GM19324 (cell line): ENCODE data around the gene LCNL1.

Experiments
- ATAC-seq: cut with Tn5 transposase; IDR thresholded peaks from one replicate; pipeline ENCODE4 v1.9.1; 2021; ENCODE audit warnings: mild to moderate bottlenecking, moderate library complexity; ENCODE audit not compliant: unreplicated experiment, low FRiP score

The LCNL1 gene

DNA sequence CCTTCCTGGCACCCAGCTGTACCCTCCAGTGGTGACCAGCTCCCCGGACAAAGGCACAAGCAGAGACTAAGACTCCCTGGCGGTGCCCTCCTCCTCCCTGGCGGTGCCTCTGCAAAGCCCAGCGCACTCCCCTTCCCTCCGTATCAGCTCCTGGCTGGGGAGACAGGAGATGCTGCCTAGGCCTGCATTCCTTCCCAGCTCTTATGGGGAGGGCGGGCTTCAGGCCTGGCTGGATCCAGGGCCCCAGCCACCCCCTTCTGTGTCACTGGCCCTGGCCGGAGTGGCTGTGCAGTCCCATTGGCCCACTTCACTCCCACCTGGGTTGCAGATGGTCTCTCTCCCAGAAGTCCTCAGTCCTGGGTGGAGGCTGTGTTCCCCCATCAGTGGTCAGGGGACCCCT, 24.3 kb upstream of the LCNL1 start:
- ATAC-seq, result no peak

DNA sequence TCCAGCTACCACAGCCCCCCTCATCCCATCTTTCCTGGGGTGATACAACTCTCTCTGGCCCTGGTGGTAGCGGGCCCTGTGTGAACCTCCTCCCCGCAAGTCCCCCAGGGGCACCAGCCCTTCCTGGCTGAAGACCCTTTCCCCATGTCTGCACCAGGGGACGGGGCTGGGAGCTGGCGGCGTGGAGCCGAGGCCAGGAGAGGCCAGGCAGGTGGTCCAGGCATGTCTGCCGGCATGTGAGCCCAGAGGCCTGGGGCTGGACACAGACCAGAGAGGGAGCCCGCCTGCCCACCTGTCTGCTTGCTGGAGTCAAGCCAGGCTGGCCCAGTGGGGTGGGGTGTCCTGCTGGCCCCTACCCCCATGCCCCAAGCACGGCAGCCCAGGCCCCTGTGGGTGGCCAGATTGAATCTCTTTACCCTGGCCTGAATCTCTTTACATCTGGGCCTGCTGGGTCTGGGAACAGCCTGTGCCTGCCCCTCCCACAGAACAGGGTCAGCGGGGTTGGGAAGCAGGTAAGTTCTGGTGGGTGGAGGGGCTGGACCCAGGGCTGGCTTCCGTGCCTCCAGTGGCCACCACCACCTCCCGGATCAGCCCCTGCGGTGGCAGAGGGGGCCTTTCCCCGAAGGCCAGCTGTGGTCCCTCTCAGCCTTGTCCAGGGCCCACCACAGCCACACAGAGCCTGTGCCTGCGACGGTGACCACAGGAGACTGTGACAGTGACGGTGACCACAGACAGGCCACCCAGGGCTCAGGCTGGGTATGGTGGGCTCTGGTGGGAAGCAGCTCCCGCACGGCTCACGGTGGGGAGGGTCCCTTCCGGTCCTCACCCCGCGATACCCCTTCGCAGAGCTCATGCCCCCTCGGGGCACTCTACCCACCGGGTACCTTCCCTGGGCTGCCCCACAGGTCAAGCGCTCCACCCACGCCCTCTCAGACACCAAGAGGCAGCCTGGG, 23.6 kb upstream of the LCNL1 start:
- no peak for ATAC-seq

DNA sequence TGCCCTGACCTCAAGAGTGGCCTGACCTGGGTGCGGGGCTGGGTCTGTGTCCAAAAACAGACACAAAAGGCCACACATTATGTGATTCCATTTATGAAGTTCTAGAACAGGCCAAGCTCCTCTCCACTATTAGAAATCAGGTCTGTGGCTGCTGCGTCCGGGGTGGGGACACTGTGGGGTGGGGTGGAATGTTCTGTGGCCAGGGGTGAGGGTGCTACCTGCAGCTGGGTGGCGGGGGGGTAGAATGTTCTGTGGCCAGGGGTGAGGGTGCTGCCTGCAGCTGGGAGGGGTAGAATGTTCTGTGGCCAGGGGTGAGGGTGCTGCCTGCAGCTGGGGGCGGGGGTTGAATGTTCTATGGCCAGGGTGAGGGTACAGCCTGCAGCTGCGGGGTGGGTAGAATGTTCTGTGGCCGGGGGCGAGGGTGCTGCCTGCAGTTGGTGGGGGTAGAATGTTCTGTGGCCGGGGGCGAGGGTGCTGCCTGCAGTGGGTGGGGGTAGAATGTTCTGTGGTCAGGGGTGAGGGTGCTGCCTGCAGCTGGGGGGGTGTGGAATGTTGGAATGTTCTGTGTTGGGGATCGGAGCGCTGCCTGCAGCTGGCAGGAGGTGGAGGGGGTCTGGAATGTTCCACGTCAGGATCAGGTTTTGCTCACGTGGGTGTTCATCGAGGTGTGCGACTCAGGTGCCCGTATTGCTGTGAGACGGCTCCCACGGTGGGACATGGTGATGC, 22.4 kb upstream of the LCNL1 start:
- no peak for ATAC-seq

DNA sequence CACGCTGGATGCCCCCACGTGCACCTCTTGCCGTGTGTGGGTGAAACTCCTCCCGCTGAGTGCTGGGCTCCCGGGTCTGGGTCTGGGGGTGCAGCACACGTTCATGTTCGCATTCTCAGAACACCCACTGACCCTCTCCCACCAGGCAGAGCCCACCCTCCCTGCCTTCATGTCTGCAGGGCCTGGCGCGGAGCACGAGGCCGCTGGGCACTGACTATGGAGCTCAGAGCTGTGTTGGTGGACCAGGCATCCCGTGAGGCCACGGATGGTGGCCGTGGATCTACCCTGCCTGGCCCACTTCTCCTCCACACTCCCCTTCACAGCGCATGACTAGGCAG, 21.9 kb upstream of the LCNL1 start:
- ATAC-seq, result no peak

DNA sequence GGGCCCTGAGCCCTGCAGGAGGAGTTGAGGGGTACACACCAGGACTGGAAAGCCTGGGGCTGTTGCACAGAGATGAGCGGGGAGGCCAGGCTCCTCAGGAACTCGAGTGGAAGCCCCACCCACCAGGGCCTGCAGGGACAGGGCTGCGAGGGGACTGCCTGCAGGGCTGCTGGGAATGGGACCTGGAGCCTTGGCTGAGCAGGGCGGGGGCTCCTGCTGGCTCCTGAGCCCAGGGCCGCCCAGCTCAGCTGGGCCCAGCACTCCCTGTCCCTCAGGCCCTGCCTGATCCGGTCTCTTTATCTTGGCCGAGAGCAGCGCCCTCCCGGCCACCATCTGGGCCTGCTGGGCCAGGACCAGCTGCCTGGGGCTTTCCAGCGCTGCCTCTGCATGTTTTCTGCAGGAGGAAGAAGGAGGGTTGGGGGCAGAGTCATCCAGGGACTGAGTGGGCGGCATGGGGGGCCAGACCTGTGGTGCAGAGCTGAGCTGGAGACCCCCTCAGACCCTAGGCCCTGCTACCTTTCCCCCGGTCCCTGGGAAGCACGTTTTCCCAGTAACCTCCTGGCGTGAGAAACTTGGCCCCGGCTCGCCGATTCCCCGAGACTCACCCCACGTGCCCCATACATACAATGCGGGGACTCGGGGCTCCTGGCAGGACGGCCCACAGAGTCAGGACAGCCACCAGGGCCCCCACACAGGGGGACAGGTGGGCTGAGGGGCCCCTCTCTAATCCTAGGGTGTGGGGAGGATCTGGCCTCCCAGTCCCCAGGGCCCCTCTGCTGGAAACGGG, 21.3 kb upstream of the LCNL1 start:
- no peak for ATAC-seq

DNA sequence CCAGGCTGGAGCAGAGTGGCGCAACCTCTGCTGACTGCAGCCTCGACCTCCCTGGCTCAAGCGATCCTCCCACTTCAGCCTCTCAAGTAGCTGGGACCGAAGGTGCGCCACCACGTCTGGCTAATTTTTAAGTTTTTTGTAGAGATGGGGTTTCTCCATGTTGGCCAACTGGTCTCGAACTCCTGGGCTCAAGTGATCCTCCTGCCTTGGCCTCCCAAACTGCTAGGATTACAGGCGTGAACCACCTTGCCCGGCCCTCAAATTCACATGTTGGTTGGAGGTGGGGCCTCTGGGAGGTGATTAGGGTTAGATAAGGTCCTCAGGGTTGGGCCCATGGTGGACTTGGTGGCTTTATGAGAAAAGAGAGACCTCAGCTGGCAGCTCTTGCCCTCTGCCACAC, 20.6 kb upstream of the LCNL1 start:
- ATAC-seq, result no peak

DNA sequence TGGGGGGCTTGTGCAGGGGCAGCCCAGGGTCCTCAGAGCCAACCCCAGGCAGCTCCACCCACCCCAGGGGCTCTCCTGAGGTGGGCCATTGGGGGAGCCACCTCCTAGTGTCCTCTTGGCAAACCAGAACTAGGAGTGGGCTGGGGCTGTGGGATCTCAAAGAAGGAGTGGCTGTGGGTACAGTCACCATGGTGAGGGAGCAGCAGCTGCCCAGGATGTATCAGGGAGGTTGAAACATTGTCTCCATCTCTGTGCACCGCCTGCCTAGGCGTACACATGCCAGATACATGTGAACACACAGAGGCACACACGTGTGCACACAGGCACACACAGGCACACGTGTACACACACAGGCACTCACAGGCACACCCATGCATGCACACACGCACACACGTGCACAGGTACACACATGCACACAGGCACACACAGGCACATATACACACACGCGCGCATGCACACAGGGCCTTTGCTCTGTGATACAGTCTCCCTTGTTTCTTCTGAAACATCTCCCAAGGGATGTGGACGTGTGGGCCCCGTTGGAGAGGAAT, 20.0 kb upstream of the LCNL1 start:
- no peak for ATAC-seq

DNA sequence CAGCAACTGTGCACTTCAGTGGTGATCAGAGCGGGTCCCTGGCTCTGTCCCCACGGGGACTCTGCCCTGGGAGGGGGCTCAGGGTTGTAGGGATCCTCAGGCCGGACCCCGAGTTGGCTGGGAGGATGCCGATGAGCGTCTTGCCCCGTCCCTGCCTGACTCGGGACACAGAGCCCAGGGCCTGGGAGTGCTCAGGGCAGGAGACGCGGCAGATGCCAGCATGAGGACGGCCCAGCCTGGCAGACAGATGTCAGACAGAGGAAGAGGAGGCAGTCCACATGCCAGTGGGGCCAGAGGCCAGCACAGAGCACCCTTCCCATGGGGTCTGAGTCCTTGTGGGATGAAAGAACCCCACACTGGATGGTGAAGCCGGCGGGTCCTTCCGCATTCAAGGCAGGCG, 19.5 kb upstream of the LCNL1 start:
- no peak for ATAC-seq

DNA sequence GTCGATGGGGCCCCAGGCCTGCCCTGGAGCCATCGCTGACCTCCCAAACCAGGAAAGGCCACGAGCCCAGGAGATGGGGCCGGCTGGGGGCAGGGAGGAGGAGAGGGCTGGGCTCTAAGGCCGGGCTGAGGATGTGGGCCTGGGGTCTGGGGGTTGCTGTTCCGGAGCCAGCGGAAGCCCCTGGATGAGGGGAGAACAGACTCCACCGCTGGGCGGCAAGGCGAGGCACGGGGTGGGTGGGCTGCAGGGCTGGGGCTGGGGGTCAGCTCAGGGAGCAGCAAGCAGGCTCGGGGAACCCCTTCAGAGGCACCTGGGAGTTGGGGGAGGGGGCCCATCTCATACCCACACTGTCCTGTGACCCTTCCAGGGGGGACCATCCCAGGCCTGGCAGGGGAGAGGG, 19.0 kb upstream of the LCNL1 start:
- no peak for ATAC-seq

DNA sequence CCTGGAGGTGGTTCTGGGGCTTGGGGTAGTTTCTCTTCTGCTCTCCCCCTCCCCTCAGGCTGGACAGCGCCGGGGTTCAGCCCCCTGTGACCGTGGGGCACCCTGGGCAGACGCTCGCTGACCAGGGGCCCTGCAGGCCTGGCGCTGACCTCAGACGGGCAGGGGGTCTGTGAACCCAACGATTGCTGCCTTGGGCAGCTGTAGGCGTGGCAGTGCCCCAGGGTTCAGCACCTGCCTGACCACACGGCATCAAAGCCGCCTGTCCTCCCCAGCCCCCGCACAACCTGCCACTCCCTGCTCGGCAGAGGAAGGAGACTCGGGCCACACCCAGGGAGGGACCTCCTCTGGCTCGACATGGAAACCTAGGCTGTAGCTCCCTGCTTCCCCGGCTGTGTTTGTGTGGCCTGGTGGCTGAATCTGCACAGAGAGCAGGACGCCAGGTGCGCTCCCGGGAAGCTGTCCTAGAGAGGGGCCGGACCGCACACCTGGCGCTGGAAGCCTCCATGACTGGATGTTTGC, 18.6 kb upstream of the LCNL1 start:
- ATAC-seq, result no peak

DNA sequence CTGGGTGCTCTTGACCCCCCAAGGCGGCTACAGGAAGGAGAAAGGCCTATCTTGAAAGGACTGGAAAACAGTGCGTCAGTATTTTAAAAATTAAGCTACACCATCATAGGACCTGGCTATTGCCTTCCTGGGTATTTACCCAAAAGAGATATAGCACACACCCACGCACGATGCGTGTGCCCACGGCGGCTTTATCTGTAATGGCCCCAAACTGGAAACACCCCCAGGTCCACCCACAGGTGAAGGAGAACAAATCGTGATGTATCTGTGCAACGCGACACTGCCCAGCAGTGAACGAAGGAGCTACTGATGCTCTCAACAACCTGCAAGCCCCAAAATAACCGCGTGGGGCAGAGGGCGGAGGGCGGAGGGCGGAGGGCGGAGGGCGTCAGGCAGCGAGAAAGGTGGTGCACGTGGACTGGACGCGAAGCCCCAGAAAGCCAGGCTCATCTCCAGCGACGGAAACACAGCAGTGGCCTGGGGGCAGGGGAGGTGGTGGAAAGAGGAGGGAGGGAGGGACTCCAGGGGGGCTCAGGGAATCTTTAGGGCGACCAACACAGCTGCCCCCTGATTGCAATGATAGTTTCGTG, 17.9 kb upstream of the LCNL1 start:
- no peak for ATAC-seq

DNA sequence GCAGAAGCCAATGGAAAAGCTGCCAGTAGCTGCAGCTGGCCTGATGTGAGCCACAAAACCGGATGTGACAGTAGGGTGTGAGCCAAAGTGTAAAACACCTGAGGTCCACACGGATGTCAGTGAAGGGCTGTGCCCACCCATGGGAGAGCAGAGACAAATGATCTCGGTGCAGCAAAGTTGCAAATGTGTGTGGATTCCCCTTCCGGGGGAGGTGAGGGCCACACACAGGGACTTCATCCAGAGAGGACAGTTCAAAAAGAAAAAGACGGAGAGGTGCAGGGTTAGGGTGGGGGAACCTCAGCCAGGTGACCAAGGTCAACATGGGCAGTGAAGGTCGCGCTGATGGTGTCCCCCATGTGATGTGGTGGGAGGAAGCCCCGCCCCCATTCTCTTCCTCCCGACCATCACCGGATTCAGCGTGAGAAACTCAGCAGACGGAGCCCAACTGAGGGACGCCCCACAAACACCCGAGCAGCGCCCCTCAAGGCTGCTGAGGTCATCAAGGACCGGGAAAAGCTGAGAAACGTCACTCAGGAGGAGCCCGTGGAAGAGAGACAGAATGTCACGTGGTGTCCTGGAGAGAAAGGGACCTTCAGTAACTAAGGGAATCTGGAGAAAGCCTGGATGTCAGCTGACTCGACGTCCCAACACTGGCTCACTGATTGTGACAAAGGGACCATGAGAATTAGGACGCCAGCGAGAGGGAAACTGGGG, 16.9 kb upstream of the LCNL1 start:
- ATAC-seq, result no peak

DNA sequence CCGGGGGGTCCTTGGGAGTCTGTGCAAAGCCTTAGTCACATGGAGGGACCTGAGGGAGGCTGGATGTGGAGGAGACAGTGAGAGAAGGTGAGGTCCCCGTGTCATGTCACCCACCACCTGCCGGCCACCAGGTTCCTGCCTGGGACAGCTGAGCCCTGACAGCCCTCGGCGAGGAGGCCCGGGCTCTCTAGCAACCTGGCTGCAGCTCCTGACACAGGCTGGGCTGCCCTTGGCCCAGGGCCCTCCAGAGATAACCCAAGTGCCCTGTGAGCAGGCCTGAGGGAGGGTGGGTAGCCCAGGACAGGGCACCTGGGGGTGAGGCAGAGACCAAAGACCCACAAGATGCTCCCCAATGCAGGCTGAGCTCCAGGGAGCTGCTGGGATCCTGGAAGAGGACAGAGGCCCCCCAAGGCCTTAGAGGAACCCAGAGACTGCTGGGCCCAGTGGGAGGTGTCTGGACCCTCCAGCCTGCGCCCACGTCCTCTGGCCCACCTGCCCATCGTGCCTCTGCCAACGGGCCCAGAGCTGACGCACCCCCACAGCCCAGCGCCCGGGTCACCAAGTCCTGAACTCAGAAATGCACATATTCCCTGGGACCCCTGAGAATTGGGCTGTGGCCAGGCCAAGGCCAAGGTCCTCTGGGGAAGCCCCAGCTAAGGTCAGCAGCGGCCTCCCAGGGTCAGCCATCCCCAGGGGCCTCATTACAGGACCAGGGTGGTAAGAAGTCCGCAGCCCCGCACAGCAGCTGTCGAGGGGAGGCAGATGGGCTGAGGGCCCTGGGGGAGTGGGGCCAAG, 14.3 kb upstream of the LCNL1 start:
- ATAC-seq, result no peak

DNA sequence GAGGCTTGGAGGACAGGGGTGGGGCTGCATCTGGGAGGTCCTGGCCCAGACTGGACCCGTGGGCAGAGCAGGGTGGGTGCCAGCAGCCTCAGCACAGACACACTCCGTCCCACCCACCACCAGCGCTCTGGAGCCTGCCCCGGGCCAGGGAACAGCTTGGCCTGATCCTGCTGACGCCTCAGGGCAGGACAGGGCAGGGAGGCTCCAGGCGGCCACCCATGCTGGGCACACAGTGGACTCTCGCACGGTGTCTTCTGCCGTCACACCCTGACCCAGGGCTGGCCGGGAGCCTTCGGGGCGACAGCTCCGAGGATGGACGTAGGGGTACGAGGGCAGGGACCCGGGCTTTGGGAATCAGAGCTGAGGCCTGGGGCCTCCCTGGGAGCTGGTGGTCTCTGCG, 13.6 kb upstream of the LCNL1 start:
- no peak for ATAC-seq

DNA sequence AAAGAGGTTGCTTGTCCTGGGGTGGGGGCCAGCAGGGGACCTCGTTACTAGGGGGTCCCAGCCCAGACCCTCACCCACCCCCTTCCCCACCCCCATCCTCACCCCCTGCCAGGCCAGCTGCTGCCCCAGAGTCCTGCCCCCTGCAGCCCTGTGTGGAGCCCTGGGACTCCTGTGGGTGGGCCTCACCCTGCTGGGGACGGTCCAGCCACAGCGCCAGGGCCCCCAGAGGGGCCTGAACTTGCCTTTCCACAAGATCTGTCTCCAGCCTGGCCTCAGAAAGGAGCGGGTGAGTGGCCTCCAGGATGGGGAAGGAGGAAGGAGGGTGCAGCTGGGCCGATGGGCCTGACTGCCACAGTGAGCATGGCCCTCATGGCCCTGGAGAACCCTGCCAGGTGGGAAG, 13.0 kb upstream of the LCNL1 start:
- no peak for ATAC-seq

DNA sequence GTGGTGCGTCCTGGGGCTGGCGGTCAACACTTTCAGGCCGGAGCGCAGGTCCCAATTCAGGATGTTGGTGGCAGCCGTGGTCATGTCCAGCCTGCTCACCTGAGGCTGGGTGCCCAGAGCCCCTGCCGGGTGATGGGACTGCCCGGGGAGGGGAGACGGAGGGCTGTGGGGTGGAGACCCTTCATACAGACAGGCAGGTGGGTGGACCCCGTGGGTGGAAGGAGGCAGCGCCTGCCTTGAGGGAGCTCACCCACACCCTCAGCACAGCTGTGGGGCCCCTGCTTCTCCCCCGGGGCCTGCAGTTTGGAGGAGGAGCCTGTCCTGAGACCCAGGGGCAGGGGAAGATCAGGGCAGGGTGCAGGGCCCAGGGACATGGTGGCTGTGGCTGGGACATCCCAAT, 12.4 kb upstream of the LCNL1 start:
- ATAC-seq, result no peak

DNA sequence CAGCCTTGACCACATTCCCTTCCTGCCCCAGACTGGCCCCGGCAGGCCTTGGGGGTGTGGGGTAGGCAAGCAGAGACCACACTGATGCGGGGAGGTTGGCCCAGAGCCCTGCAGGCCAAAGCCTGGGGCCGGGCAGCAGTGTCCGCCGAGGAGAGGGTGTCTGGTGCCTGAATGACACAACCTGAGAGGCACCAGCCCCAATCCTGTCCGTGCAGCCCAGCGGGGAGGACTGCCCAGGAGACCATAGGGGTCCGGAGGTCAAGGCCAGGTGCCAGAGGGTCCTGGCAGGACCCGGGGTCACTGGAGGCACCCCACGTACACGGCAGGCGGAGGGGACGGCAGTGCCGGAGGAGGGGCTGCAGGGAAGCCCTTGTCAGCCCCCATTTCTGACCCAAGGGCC, 11.0 kb upstream of the LCNL1 start:
- ATAC-seq, result no peak

DNA sequence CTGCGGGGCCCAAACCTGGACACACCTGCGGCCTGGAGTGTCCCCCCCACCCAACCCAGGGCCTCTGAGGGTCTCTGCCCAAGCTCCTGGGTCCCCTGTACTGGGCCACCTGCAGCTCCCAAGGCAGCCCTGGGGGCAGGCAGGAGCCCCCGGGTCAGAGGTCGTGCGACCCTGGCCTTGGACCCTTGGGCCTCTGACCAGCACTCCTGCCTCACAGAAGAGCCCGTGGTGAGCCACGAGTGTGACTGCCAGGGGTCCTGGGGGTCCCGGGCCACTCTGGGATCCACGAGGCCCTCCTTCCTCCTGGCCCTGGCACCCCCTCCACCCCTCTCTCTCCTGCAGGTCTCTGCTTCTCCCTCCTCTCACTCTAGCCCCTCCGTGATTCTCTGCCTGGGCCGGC, 10.5 kb upstream of the LCNL1 start:
- no peak for ATAC-seq

DNA sequence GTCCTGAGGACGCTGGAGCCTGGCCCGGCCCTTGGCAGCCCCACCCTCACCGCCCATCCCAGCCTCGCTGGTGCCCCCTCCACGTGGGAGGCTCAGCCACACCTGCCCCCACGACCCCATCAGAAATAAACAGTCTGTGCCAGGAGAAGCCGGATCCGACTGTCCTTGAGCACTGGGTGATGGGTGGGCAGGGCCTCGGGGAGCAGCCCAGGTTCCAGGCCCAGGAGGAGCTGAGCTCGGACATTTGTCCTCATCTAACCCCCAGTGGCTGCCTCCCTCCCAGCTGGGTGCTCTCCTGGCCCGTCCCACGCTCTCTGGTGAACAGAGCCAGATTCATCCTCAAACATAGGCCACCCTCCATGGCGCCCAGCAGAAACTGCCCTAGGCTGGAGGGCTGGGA, 10.1 kb upstream of the LCNL1 start:
- ATAC-seq, result no peak
